Mesendoderm (in vitro differentiated cells): ENCODE measurements around the gene TMEM79.

Experiments used
- DNase-seq: peaks from one replicate; pipeline ENCODE4 v3.0.0; 2013
- H2AK5ac ChIP-seq: 2 replicates; pipeline ENCODE4 v1.6.1; 2013; ENCODE audit warnings: low read length, inconsistent platforms
- H2BK120ac ChIP-seq: 2 replicates; pipeline ENCODE4 v1.6.1; 2013; ENCODE audit warnings: low read depth, mild to moderate bottlenecking, low read length, moderate library complexity, mixed read lengths
- H2BK15ac ChIP-seq: replicated peaks from 2 replicates; pipeline ENCODE4 v1.6.1; 2013; ENCODE audit warnings: low read depth, mild to moderate bottlenecking, moderate library complexity
- H2BK5ac ChIP-seq: 2 replicates; pipeline ENCODE4 v1.6.1; 2013; ENCODE audit warnings: low read length, inconsistent platforms
- H3K18ac ChIP-seq: 2 replicates; pipeline ENCODE4 v1.6.1; 2013; ENCODE audit warnings: mild to moderate bottlenecking, low read length, mixed read lengths
- H3K23ac ChIP-seq: one replicate; pipeline ENCODE4 v1.6.1; 2013; ENCODE audit warnings: low read length
- H3K27ac ChIP-seq: 2 replicates; pipeline ENCODE4 v1.5.1; 2013; ENCODE audit warnings: low read depth, mild to moderate bottlenecking, inconsistent platforms, low read length, moderate library complexity
- H3K27me3 ChIP-seq: 2 replicates; pipeline ENCODE4 v1.6.1; 2013; ENCODE audit warnings: low read length, control low read depth, mild to moderate bottlenecking, inconsistent platforms; ENCODE audit not compliant: insufficient read depth, poor library complexity
- H3K36me3 ChIP-seq: 2 replicates; pipeline ENCODE4 v1.6.1; 2013; ENCODE audit warnings: low read length, inconsistent platforms; ENCODE audit not compliant: control insufficient read depth, insufficient read depth
- H3K4ac ChIP-seq: one replicate; pipeline ENCODE4 v1.6.1; 2013; ENCODE audit warnings: low read depth, mild to moderate bottlenecking, low read length, moderate library complexity
- H3K4me1 ChIP-seq: 2 replicates; pipeline ENCODE4 v1.6.1; 2013; ENCODE audit warnings: low read depth, low read length, inconsistent platforms; ENCODE audit not compliant: control insufficient read depth
- H3K4me2 ChIP-seq: 2 replicates; pipeline ENCODE4 v1.6.1; 2013; ENCODE audit warnings: low read length
- H3K4me3 ChIP-seq: 2 replicates; pipeline ENCODE4 v1.5.1; 2013; ENCODE audit warnings: mild to moderate bottlenecking, low read length
- H3K56ac ChIP-seq: one replicate; pipeline ENCODE4 v1.6.1; 2013; ENCODE audit warnings: low read length
- H3K79me1 ChIP-seq: 2 replicates; pipeline ENCODE4 v1.6.1; 2013; ENCODE audit warnings: low read length, inconsistent platforms
- H3K79me2 ChIP-seq: 2 replicates; pipeline ENCODE4 v1.6.1; 2013; ENCODE audit warnings: mild to moderate bottlenecking, low read length; ENCODE audit not compliant: control insufficient read depth, insufficient read depth
- H3K9ac ChIP-seq: 2 replicates; pipeline ENCODE4 v1.6.1; 2013; ENCODE audit warnings: low read length, inconsistent platforms
- H4K5ac ChIP-seq: one replicate; pipeline ENCODE4 v1.6.1; 2013; ENCODE audit warnings: low read length
- H4K8ac ChIP-seq: one replicate; pipeline ENCODE4 v1.6.1; 2013; ENCODE audit warnings: low read depth, mild to moderate bottlenecking, control low read depth, low read length, moderate library complexity
- WGBS: extraction: QIAGEN DNeasy Blood & Tissue Kit; methylation state at CpG from one replicate; pipeline ENCODE4 v1.1.7; 2013; ENCODE audit warnings: low lambda C conversion rate, missing lambda C conversion rate; ENCODE audit not compliant: insufficient coverage; ENCODE audit errors: extremely low coverage; 5-methylcytosine and 5-hydroxymethylcytosine counted together

Gene TMEM79

DNA sequence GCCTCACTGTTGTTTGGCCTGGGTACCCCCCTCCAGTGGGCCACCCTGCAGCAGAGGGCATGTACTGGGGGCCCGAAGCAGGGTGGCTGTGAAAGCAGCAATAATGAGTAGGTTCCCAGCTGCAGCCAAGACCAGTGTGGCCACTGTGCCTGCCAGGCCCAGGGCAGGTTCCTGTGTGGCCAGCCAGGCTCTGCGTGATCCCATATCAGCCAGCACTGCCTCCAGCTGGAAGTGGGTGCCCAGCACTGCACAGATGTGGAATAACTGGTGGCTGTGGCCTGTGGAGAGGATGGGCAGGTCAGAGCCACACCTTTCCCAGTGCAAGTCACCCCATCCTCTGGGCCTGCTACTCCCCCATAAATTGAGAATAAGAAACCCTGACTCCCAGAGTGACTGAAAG is 40.0 kb upstream of the TMEM79 start:
- H3K79me1 ChIP-seq, result no peaks in the 10 kb centered on the region
- H3K27ac ChIP-seq, result no peak overlapping the region
- WGBS, result no CpG with 5 or more reads among the region's 2 CpGs
- H3K4me1 ChIP-seq, result no peaks in the 10 kb centered on the region
- no peak overlapping the region for H3K23ac ChIP-seq
- no peak overlapping the region for H3K9ac ChIP-seq
- no peak overlapping the region for H3K18ac ChIP-seq
- H3K27me3 ChIP-seq, result no peaks in the 10 kb centered on the region
- H3K4me2 ChIP-seq, result no peak overlapping the region
- H2BK120ac ChIP-seq, result no peak overlapping the region
- no peaks in the 10 kb centered on the region for H3K36me3 ChIP-seq
- no peak for DNase-seq
- H4K8ac ChIP-seq, result no peak overlapping the region
- no peak overlapping the region for H3K56ac ChIP-seq
- H3K79me2 ChIP-seq, result no peaks in the 10 kb centered on the region
- no peak overlapping the region for H3K4me3 ChIP-seq
- no peak overlapping the region for H4K5ac ChIP-seq
- H2BK5ac ChIP-seq, result no peak overlapping the region
- no peak overlapping the region for H3K4ac ChIP-seq
- no peak overlapping the region for H2BK15ac ChIP-seq
- no peak overlapping the region for H2AK5ac ChIP-seq

DNA sequence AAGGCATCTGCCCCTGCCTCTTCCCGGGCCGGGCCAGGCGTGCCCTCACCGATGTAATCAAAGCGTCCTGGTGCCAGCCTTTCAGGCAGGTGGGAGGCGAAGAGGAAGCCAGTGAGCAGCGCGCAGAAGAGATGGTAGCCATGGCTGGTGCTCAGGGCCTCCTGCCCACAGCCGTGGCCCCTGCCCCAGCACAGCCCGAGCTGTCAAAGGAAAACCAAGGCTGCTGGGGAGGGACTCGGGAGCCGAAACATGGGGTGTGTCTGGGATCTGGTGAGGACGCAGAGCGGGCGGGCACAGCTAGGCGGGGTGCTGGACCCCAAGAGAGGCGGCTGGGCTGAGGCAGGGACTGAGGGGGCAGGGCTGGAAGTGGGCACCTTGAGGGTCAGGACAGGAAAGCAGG is 39.4 kb upstream of the TMEM79 start:
- no peak overlapping the region for H2BK120ac ChIP-seq
- H3K4me3 ChIP-seq, result no peak overlapping the region
- no peaks in the 10 kb centered on the region for H3K27me3 ChIP-seq
- H3K4me1 ChIP-seq, result no peaks in the 10 kb centered on the region
- no peak overlapping the region for H3K4ac ChIP-seq
- H2BK5ac ChIP-seq, result no peak overlapping the region
- H3K56ac ChIP-seq, result no peak overlapping the region
- H3K9ac ChIP-seq, result no peak overlapping the region
- H3K18ac ChIP-seq, result no peak overlapping the region
- H3K27ac ChIP-seq, result no peak overlapping the region
- no peak for DNase-seq
- WGBS, result no CpG with 5 or more reads among the region's 17 CpGs
- H3K4me2 ChIP-seq, result no peak overlapping the region
- H3K36me3 ChIP-seq, result no peaks in the 10 kb centered on the region
- H2BK15ac ChIP-seq, result no peak overlapping the region
- no peaks in the 10 kb centered on the region for H3K79me2 ChIP-seq
- H3K79me1 ChIP-seq, result no peaks in the 10 kb centered on the region
- no peak overlapping the region for H3K23ac ChIP-seq
- no peak overlapping the region for H2AK5ac ChIP-seq
- H4K5ac ChIP-seq, result no peak overlapping the region
- no peak overlapping the region for H4K8ac ChIP-seq

DNA sequence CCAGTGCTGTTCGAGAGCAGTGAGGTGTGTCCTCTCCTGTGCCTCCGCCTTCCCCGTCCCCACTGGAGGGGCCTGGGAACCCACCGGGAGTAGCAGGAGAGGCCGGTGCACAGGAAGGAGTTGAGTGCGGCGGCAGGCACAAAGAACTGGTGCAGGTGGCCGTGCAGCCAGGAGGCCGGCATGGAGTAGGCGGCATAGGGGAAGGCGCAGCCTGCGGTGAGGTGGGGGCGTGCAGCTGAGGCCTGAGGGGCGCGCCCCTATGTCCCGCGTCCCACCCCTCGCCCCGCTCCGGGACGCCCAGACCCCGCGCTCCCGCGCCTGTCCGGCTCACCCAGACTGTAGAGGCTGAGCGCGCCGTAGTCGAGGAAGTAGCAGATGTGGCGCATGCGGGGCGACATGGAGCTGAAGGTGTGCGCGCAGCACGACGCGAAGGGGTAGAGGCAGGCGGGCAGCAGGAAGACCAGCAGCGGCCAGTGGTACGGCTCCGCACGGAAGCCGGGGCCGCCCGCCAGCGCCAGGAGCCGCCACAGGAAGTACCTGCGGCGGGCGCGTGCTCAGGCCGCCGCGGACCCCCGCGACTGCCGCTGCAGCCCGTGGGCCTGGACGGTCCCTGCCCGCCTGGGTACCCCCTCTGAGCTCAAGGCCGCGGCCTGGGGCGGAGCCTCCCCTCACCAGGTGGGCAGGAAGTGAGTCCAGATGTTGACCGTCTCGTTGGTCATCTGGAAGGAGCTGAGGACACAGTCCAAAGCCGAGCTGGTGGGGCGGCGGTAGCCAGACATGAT is 38.5 kb upstream of the TMEM79 start:
- Histone ChIP-seq H3K4me2 (no peak overlapping the region), H3K36me3 (peaks cover 3% of the 10 kb centered on the region), H3K56ac (no peak overlapping the region), H4K5ac (no peak overlapping the region), H3K79me2 (no peaks in the 10 kb centered on the region), H3K4ac (no peak overlapping the region), H3K27me3 (no peaks in the 10 kb centered on the region), H3K79me1 (no peaks in the 10 kb centered on the region), H3K9ac (no peak overlapping the region), H3K4me1 (no peaks in the 10 kb centered on the region), H2BK15ac (no peak overlapping the region), H3K18ac (no peak overlapping the region), H2AK5ac (no peak overlapping the region), H4K8ac (no peak overlapping the region), H3K27ac (no peak overlapping the region), H2BK5ac (no peak overlapping the region), H3K23ac (no peak overlapping the region), H3K4me3 (no peak overlapping the region), H2BK120ac (no peak overlapping the region)
- DNase-seq, result no peak
- no CpG with 5 or more reads among the region's 69 CpGs for WGBS

DNA sequence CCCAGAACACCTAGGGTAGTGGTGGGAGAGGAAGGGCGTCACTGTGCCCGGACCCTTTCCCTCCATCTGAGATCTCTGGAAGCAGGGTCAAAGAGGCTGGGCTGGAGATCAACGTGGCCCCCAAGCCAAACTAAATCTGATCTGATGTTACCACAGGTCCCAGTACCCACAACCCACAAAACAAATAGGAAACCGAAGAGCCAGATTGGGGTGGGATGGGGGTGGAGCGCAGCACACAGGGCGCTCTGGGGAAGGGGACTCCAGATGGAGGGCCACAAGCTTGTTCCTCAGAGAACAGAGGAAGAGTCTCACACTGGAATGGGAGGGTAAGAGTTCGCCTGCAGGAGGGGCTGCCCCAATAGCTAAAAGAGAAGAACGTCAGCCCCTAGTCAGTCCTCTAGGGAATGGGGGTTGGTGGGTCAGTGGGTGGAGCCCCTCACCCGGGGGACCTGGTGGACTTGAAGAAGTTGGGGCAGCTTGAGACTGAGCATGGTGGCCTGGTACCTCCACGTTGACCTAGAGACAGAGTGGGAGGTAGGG is 37.8 kb upstream of the TMEM79 start:
- Histone ChIP-seq H2BK120ac (no peak overlapping the region), H3K27ac (no peak overlapping the region), H3K23ac (no peak overlapping the region), H3K4me3 (no peak overlapping the region), H3K4ac (no peak overlapping the region), H3K79me2 (no peaks in the 10 kb centered on the region), H3K27me3 (no peaks in the 10 kb centered on the region), H3K36me3 (peaks cover 7% of the 10 kb centered on the region), H3K4me2 (no peak overlapping the region), H3K79me1 (no peaks in the 10 kb centered on the region), H4K5ac (no peak overlapping the region), H3K18ac (no peak overlapping the region), H3K4me1 (no peaks in the 10 kb centered on the region), H4K8ac (no peak overlapping the region), H3K9ac (no peak overlapping the region), H2BK15ac (no peak overlapping the region), H2AK5ac (no peak overlapping the region), H3K56ac (no peak overlapping the region), H2BK5ac (no peak overlapping the region)
- WGBS, result no CpG with 5 or more reads among the region's 10 CpGs
- DNase-seq, result no peak

DNA sequence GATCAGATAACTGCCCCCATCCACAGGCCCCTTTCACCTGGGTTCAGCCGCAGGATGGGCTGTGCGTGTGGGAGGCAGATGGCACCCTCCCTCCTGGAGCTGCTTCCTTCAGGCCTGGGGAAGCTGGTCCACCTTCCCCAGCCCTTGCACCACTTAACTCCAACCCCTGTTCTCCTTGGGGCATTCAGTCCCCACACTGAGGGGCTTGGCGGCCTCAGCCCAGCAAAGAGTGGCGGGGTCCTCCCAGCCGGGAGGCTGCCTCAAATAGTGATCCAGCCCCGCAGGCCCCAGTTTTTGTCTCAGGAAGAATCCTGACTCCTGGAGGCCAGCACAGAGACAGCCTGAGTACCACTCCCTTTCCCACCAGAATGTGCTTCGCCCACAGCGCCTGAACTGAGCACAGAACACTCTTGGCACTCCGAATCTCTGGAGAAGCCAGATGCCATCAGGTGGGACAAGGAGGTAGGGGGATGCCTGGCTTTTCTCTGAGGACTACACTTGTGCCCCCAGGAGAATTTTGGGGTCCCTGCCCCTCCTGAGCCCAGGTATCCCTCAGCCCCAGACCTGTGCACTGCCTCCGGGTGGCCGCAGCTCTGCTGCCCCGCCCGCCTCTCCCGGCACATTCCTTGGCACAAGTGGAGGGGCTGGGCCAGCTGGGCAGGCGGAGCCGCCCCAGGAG is 37.2 kb upstream of the TMEM79 start:
- Histone ChIP-seq H3K36me3 (peaks cover 7% of the 10 kb centered on the region), H3K79me2 (no peaks in the 10 kb centered on the region), H3K4ac (no peak overlapping the region), H3K27me3 (no peaks in the 10 kb centered on the region), H3K79me1 (no peaks in the 10 kb centered on the region), H2BK120ac (no peak overlapping the region), H2AK5ac (no peak overlapping the region), H2BK15ac (no peak overlapping the region), H3K4me2 (no peak overlapping the region), H3K4me3 (no peak overlapping the region), H3K27ac (no peak overlapping the region), H2BK5ac (no peak overlapping the region), H3K4me1 (no peaks in the 10 kb centered on the region), H3K18ac (no peak overlapping the region), H4K8ac (no peak overlapping the region), H3K23ac (no peak overlapping the region), H4K5ac (no peak overlapping the region), H3K56ac (peak overlapping the region; percentile 22), H3K9ac (no peak overlapping the region)
- no CpG with 5 or more reads among the region's 16 CpGs for WGBS
- no peak for DNase-seq
